Fibroblast of the aortic adventitia (primary cell): ENCODE data around the gene LRMDA. TPM values are rescaled to one million over a fixed set of nuclear protein-coding genes. Genes with fewer than 3 reads are reported as not detected.
A peak's percentile ranks its signal among the peaks of the same experiment; 100 is the strongest.

Source experiments
- DNase-seq: peaks from one replicate; pipeline ENCODE4 v3.0.0-alpha.2; 2010; ENCODE audit warnings: low read depth
- H3K4me3 ChIP-seq: 2 replicates; pipeline ENCODE4 v1.5.1; 2011; ENCODE audit warnings: low read depth, mild to moderate bottlenecking, control low read depth, low read length, moderate library complexity
- total RNA-seq: library from RNA; depleted of rRNA; stranded (reverse); fragments of >200 nt; gene quantifications from 2 replicates; pipeline ENCODE4 v1.2.3, GENCODE V29; 2012; ENCODE audit warnings: low replicate concordance
- TF ChIP-seq, protein P1 (sequence below): IDR thresholded peaks from 2 replicates; pipeline ENCODE4 v1.5.1; 2011; ENCODE audit warnings: mild to moderate bottlenecking, low read length, control low read depth, inconsistent platforms; ENCODE audit not compliant: insufficient read depth

LRMDA gene
- total RNA-seq, 1 donor, result 6.3 TPM

DNA sequence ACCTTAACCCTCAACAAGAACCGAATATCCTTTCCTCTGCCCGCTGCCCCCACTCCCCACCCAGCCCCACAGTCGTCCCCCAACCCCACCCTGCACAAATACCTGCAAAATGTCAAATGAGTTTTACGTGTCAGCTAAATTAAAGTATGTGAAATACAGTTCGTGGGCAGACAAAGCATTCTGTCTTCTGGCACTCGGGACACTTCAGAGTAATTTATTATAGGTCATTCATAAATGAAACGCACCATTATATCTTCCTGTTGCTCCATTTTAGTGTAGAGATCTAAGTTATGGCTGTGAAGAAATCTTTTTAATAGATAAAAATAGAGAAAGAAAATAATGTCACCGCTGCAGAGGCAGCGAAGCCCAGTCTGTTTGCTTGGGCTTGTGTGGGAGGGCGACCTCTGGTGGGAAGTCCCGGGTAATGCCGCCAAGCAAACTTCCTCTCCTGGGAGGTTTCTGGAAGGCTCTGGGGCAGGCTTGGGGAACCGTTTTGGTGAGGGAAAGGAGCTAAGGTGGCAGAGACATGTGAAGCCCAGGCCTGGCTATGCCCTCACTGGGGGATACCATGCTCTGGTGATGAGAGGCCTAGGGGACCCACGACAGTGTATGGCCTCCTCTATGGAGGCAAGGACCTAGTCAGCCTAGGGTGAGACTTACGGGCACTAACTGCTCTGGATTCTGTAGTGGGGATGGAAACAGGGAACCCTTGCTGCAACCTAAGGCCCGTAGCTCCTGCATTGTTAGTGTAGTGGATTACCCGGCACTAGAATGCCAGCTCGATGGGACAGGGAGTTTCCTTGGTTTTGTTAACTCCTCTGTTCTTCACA lies 604.9 kb downstream of the LRMDA start:
- TF ChIP-seq, protein P1, sequence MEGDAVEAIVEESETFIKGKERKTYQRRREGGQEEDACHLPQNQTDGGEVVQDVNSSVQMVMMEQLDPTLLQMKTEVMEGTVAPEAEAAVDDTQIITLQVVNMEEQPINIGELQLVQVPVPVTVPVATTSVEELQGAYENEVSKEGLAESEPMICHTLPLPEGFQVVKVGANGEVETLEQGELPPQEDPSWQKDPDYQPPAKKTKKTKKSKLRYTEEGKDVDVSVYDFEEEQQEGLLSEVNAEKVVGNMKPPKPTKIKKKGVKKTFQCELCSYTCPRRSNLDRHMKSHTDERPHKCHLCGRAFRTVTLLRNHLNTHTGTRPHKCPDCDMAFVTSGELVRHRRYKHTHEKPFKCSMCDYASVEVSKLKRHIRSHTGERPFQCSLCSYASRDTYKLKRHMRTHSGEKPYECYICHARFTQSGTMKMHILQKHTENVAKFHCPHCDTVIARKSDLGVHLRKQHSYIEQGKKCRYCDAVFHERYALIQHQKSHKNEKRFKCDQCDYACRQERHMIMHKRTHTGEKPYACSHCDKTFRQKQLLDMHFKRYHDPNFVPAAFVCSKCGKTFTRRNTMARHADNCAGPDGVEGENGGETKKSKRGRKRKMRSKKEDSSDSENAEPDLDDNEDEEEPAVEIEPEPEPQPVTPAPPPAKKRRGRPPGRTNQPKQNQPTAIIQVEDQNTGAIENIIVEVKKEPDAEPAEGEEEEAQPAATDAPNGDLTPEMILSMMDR, result peak; percentile 98
- DNase-seq, result peak; percentile 81

DNA sequence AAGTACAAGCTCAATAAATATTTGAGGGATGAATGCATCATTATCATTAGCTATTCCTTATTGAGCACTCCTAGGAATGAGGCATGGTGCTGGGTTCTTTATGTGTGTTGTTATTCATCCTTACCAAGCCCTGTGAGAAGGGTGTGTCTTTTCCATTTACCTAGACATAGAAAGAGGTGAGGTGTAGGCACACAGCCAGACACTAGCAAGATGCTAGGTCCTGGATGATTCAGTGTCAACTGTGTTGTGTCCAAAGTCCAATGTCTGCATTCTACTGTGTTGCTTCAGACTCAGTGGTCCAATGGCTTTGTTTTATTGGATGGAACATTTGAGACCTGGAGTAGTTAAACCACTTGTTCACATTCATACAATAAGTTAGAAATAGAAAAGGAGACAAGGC lies 605.5 kb downstream of the LRMDA start:
- H3K4me3 ChIP-seq, result no peak overlapping the region
- DNase-seq, result no peak
- TF ChIP-seq, protein P1, result no peak

More for the DNA sequence above, 604.9 kb downstream of the LRMDA start:
- H3K4me3 ChIP-seq, result no peak overlapping the region

DNA sequence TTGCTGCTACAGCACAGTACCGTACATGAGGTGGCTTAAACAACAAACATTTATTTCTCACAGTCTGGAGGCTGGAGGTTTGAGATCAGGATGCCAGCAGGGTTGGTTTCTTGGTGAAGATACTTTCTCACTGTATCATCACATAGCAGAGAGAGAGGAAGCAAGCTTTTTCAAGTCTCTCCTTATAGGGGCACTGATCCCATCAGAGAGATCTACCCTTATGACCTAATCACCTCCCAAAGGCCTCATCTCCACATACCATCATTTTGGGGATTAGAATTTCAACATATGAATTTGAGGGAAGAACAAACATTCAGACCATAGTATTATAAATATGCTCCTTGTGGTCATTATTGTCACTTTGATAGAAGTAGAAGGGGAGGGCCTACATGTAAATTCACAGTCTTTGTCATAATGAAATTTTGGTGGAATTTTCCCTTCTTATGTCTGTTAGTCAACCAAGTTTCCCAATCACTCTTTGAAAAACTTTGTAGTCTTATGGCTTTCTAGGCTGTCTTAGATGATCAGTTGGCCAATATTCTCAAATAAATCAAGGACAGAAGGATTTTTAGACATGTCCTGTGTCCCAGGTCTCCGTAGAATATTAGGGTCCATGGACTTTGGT lies 606.2 kb downstream of the LRMDA start:
- no peak for DNase-seq
- TF ChIP-seq, protein P1, result no peak
- H3K4me3 ChIP-seq, result no peak overlapping the region

DNA sequence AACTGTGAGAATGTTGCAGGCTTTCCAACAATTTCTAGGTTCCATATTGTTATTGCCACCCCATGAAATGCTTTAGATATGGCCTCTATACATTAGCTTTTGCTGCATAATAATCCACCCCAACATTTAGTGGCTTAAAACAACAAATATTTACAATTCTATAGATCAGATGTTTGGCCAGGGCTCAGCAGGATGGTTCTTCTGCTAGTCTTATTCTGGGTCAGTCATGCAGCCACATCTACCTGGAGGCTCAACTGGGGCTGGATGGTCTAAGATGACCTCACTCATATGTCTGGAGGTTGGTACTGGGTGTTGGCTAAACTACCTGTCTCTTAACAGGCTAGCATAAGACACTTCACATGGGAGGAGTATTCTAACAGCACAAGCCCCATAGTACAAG lies 607.3 kb downstream of the LRMDA start:
- no peak overlapping the region for H3K4me3 ChIP-seq
- TF ChIP-seq, protein P1, result no peak
- no peak for DNase-seq

DNA sequence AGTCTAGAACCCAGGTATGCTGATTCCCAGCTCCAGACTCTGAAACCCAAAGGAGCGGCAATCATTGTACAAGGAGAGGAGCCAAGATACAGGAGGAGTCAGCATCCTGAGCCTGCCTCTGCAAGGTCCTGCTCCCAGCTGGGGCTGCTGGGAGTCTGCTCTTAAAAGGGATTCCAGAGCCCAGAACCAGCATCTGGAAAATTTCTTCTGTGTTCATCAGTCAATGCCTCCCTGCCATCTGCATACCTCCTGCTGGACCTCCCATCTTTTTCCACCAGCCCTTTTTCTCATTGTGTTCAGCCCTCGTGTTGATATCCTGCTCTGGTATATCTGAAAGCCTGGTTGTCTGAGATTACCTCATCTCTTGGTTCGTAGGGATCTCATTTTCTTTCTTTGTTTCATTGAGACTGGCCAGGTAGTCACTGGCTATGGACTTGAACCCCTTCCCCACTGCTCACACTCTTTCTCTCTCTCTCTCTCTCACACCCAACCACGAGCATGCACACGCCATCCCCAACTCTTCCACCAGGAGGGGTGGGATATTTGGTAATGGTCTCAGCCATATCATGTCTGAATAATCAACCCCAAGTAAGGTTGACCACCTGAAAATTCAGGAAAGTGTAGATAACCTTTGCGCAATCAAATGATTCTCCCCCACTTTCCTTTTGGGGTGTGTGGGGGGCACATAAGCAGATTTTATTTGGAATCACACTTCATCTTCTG lies 608.8 kb downstream of the LRMDA start:
- TF ChIP-seq, protein P1, result peak; percentile 23
- H3K4me3 ChIP-seq, result no peak overlapping the region
- DNase-seq, result no peak

DNA sequence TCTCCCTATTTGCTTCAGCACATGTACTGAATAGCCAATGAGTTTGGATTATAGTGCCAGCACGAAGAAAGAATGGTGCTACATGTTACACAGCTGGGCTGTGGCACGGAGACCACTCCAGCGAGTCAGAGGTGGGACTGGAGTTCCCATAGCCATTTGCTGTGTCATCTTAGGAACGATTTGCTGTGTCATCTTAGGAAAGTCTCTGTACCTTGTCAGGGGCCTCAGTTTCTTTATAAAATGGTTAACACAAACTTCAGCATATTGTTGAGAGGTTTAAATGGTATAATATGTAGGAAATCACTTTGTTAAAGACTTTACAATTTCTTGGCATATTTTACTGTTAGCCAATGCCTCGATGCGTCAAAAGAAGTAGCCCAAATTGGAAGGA lies 609.4 kb downstream of the LRMDA start:
- no peak overlapping the region for H3K4me3 ChIP-seq
- no peak for DNase-seq
- TF ChIP-seq, protein P1, result no peak
